A673 (cell line): Measurements from ENCODE around the gene RAP1GAP. TPM values are rescaled to one million over a fixed set of nuclear protein-coding genes. Genes with fewer than 3 reads are reported as not detected.

Experiments
- BruUV-seq: library from RNA; stranded (reverse); fragments of 400-500 nt; replicated peaks from 2 replicates; lab custom pipeline; 2021; lab: Mats Ljungman, UMichigan
- CTCF ChIA-PET: fragments of 300-600 bp; sonication (Branson Sonifier 250); formaldehyde crosslinking; loops from one replicate; lab custom pipeline; 2022; ENCODE audit warnings: antibody characterized with exemption; lab: Charles Lee
- POLR2A ChIA-PET: fragments of 300-600 bp; sonication (Branson Sonifier 250); formaldehyde crosslinking; loops from one replicate; lab custom pipeline; 2022; ENCODE audit warnings: antibody characterized with exemption; ENCODE audit not compliant: low non-redundant PET; lab: Charles Lee
- DNase-seq: peaks from one replicate; pipeline ENCODE4 v3.0.0-alpha.2; 2015; ENCODE audit warnings: low spot score
- H3K27ac ChIP-seq: fragments of 200-600 bp; sonication (generic); 2 replicates; pipeline ENCODE4 v1.5.1; 2016; ENCODE audit warnings: mixed run types, low read depth, mild to moderate bottlenecking, mixed read lengths, antibody characterized with exemption, low read length; ENCODE audit not compliant: poor library complexity, severe bottlenecking
- H3K27me3 ChIP-seq: fragments of 200-600 bp; sonication (generic); replicated peaks from 2 replicates; pipeline ENCODE4 v1.6.1; 2017; ENCODE audit warnings: mixed run types, low read depth, mild to moderate bottlenecking, mixed read lengths, antibody characterized with exemption, low read length; ENCODE audit not compliant: insufficient read depth, poor library complexity
- H3K36me3 ChIP-seq: fragments of 200-600 bp; sonication (generic); 2 replicates; pipeline ENCODE4 v1.6.1; 2016; ENCODE audit warnings: mixed run types, mild to moderate bottlenecking, mixed read lengths, antibody characterized with exemption, low read length; ENCODE audit not compliant: insufficient read depth, poor library complexity, severe bottlenecking
- H3K4me1 ChIP-seq: fragments of 200-600 bp; sonication (generic); 2 replicates; pipeline ENCODE4 v1.6.1; 2017; ENCODE audit warnings: mixed run types, mild to moderate bottlenecking, mixed read lengths, antibody characterized with exemption, low read length; ENCODE audit not compliant: insufficient read depth, poor library complexity, severe bottlenecking
- H3K4me3 ChIP-seq: fragments of 200-600 bp; sonication (generic); 2 replicates; pipeline ENCODE4 v1.5.1; 2016; ENCODE audit warnings: low read depth, mixed run types, mild to moderate bottlenecking, mixed read lengths, low read length; ENCODE audit not compliant: poor library complexity, severe bottlenecking
- H3K9me3 ChIP-seq: fragments of 200-600 bp; sonication (generic); 2 replicates; pipeline ENCODE4 v1.6.1; 2016; ENCODE audit warnings: mixed run types, low read depth, mild to moderate bottlenecking, mixed read lengths, antibody characterized with exemption, low read length; ENCODE audit not compliant: poor library complexity, severe bottlenecking
- EZH2 ChIP-seq: fragments of 200-600 bp; sonication (generic); IDR thresholded peaks from 2 replicates; pipeline ENCODE4 v1.6.1; 2017; ENCODE audit warnings: borderline replicate concordance, low read depth, mild to moderate bottlenecking, mixed read lengths, antibody characterized with exemption, low read length; ENCODE audit not compliant: poor library complexity, severe bottlenecking
- intact Hi-C: fragments of 100-400 bp; cut with micrococcal nuclease; formaldehyde crosslinking; loops from one replicate; pipeline ENCODE4 v1.10.0; 2022; ENCODE audit not compliant: unreplicated experiment
- total RNA-seq: library from RNA; stranded (reverse); gene quantifications from 2 replicates; pipeline ENCODE4 v1.2.3, GENCODE V29; 2021
- TF ChIP-seq, protein P1 (sequence below): fragments of 300-800, 200-600 bp; sonication (generic); conservative IDR thresholded peaks from 2 replicates; pipeline ENCODE4 v1.5.1; 2017; ENCODE audit warnings: low read depth, mild to moderate bottlenecking, antibody characterized with exemption, low read length, moderate library complexity, mixed read lengths

Gene RAP1GAP
- total RNA-seq, 1 experiment from 2014 or later, result 37.7 TPM

DNA sequence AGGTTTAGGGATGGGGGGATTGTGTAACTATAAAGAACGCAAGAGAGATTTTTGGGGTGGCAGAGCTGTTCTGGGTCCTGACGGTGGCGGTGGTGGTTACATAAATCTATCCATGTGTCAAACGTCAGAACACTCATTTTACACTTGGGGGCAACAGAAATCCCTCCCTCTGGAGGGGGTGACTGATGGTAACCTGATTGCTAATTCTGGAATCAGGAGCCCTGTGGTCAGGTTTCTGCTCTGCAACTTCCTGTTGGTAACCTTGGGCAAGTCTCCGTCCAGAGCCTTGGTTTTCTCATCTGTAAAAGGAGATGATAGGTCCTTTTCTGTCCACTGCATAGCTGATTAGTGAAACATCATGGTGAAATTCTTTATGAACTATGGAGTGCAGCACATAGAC, 119.1 kb downstream of the RAP1GAP start:
- no TSS peak for BruUV-seq
- no peak for DNase-seq
- H3K27me3 ChIP-seq, result no peaks in the 10 kb centered on the region
- no peak for TF ChIP-seq EZH2
- TF ChIP-seq, protein P1, sequence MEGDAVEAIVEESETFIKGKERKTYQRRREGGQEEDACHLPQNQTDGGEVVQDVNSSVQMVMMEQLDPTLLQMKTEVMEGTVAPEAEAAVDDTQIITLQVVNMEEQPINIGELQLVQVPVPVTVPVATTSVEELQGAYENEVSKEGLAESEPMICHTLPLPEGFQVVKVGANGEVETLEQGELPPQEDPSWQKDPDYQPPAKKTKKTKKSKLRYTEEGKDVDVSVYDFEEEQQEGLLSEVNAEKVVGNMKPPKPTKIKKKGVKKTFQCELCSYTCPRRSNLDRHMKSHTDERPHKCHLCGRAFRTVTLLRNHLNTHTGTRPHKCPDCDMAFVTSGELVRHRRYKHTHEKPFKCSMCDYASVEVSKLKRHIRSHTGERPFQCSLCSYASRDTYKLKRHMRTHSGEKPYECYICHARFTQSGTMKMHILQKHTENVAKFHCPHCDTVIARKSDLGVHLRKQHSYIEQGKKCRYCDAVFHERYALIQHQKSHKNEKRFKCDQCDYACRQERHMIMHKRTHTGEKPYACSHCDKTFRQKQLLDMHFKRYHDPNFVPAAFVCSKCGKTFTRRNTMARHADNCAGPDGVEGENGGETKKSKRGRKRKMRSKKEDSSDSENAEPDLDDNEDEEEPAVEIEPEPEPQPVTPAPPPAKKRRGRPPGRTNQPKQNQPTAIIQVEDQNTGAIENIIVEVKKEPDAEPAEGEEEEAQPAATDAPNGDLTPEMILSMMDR, result no peak
- ChIA-PET POLR2A (no interaction called here), CTCF (no interaction called here)
- no peaks in the 10 kb centered on the region for H3K36me3 ChIP-seq
- no peak overlapping the region for H3K4me3 ChIP-seq
- no peak overlapping the region for H3K27ac ChIP-seq
- intact Hi-C loops, result no loop called here
- H3K9me3 ChIP-seq, result no peaks in the 10 kb centered on the region
- peaks cover 12% of the 10 kb centered on the region for H3K4me1 ChIP-seq

DNA sequence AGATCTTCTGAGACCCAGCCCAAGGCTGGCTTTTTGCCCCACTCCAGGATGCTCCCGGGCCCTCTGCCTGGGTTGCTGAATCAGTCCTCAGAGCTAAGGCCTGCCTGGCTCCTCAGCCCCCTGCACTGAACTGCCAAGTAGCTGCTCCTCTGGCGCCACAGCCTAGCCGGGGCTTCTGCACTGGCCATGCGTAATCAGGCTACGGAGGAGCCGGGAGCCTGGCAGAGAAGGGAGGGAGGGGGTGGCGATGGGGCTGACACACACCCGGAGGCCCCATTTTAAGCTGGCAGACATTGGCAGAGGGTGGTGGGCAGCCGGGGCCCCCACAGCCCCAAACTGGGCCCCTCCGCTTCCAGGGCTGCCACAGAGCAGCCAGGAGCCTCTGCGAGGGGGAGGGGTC, 121.3 kb downstream of the RAP1GAP start:
- no peak for DNase-seq
- H3K4me1 ChIP-seq, result peaks cover 5% of the 10 kb centered on the region
- no peak overlapping the region for H3K4me3 ChIP-seq
- TF ChIP-seq EZH2, result no peak
- TF ChIP-seq, protein P1, result no peak
- no peaks in the 10 kb centered on the region for H3K36me3 ChIP-seq
- no TSS peak for BruUV-seq
- H3K9me3 ChIP-seq, result no peaks in the 10 kb centered on the region
- no peaks in the 10 kb centered on the region for H3K27me3 ChIP-seq
- CTCF ChIA-PET, result no interaction called here
- intact Hi-C loops, result no loop called here
- POLR2A ChIA-PET, result no interaction called here
- H3K27ac ChIP-seq, result no peak overlapping the region

Other genes starting within 250 kb of the RAP1GAP start
- gene NBPF3, start 229.2 kb downstream of the RAP1GAP start, total RNA-seq, result 12.9 and 15.3 TPM in 2 replicates
- 4.8 and 8.8 TPM in 2 replicates for gene ALPL, start 159.9 kb downstream of the RAP1GAP start, total RNA-seq
- 74.1 and 74.6 TPM in 2 replicates for gene USP48, start 113.8 kb upstream of the RAP1GAP start, total RNA-seq
- not detected in 2 replicates for gene LDLRAD2, start 142.9 kb upstream of the RAP1GAP start, total RNA-seq